NCI-H1436 (cell line): ENCODE results near the gene MAMSTR.
A peak's percentile ranks its signal among the peaks of the same experiment; 100 is the strongest.
"Not testable (repeated sequence)": the region's sequence is repeated elsewhere in the genome, so short reads cannot be mapped to it uniquely, and the experiment has no call there.

Experiments used
- DNase-seq: peaks from one replicate; lab custom pipeline; 2025; lab: John Stamatoyannopoulos, UW

Gene MAMSTR

GRCh38 chr19:48718711-48719231, 754 bp downstream of the MAMSTR start:
- DNase-seq: no peak

- not testable (repeated sequence) for DNase-seq
Measured at GRCh38 chr19:48718106-48718505, 1.4 kb downstream of the MAMSTR start.

GRCh38 chr19:48716562-48717291, 2.8 kb downstream of the MAMSTR start:
- DNase-seq: no peak

GRCh38 chr19:48715681-48716171, 3.8 kb downstream of the MAMSTR start:
- DNase-seq: no peak

GRCh38 chr19:48714759-48715675, 4.5 kb downstream of the MAMSTR start:
- DNase-seq: no peak

GRCh38 chr19:48713864-48714755, 5.4 kb downstream of the MAMSTR start:
- DNase-seq: peak; percentile 100

- peak; percentile 37 for DNase-seq
Measured at GRCh38 chr19:48713041-48713863, 6.3 kb downstream of the MAMSTR start.

- DNase-seq: no peak
Measured at GRCh38 chr19:48711106-48711662, 8.3 kb downstream of the MAMSTR start.

GRCh38 chr19:48708471-48708870, 11.1 kb downstream of the MAMSTR start:
- DNase-seq: no peak

GRCh38 chr19:48705431-48705830, 14.1 kb downstream of the MAMSTR start:
- DNase-seq: no peak

- no peak for DNase-seq
Measured at GRCh38 chr19:48703316-48703715, 16.2 kb downstream of the MAMSTR start.

- DNase-seq: no peak
Measured at GRCh38 chr19:48702701-48703100, 16.8 kb downstream of the MAMSTR start.

- no peak for DNase-seq
Measured at GRCh38 chr19:48698046-48698445, 21.5 kb downstream of the MAMSTR start.

- DNase-seq: no peak
Measured at GRCh38 chr19:48696353-48697010, 23.0 kb downstream of the MAMSTR start.

GRCh38 chr19:48695743-48696352, 23.7 kb downstream of the MAMSTR start, which contains the start of gene FUT2:
TSS of gene FUT2 (plus strand) at chr19:48695971. CDS start at chr19:48702957, 6,986 bp downstream.
- DNase-seq: peak; percentile 59

- DNase-seq: not testable (repeated sequence)
Measured at GRCh38 chr19:48693629-48694028, 25.9 kb downstream of the MAMSTR start.

- no peak for DNase-seq
Measured at GRCh38 chr19:48689449-48689848, 30.1 kb downstream of the MAMSTR start.

- no peak for DNase-seq
Measured at GRCh38 chr19:48687776-48688175, 31.7 kb downstream of the MAMSTR start.

GRCh38 chr19:48686637-48687036, 32.9 kb downstream of the MAMSTR start:
- not testable (repeated sequence) for DNase-seq
